Testis (tissue), 3 donors: Measurements from ENCODE around the gene TRIM37. TPM values are rescaled to one million over a fixed set of nuclear protein-coding genes. Genes with fewer than 3 reads are reported as not detected.
A peak's percentile ranks its signal among the peaks of the same experiment; 100 is the strongest.

ENCODE experiments used
- DNase-seq: peaks from one replicate; pipeline ENCODE4 v3.0.0-alpha.2; 2019
- H3K27ac ChIP-seq, 2 donors: fragments of 200-600 bp; sonication (generic); one replicate each; pipeline ENCODE4 v1.5.1; 2019
- H3K27me3 ChIP-seq: fragments of 200-600 bp; sonication (generic); one replicate; pipeline ENCODE4 v1.5.1; 2019
- H3K36me3 ChIP-seq: fragments of 200-600 bp; sonication (generic); one replicate; pipeline ENCODE4 v1.5.1; 2017; ENCODE audit warnings: low read depth; ENCODE audit errors: missing control alignments
- H3K4me1 ChIP-seq: fragments of 200-600 bp; sonication (generic); one replicate; pipeline ENCODE4 v1.5.1; 2019
- H3K4me3 ChIP-seq, 2 donors: fragments of 200-600 bp; sonication (generic); one replicate each; pipeline ENCODE4 v1.5.1; 2017 to 2019
- H3K9me3 ChIP-seq: fragments of 200-600 bp; sonication (generic); one replicate; pipeline ENCODE4 v1.5.1; 2017
- POLR2A ChIP-seq: fragments of 450-650 bp; IDR thresholded peaks from one replicate; pipeline ENCODE4 v1.6.1; 2017; ENCODE audit warnings: antibody characterized with exemption, mild to moderate bottlenecking, moderate library complexity
- WGBS, 2 donors: methylation state at CpG; one replicate each; pipeline ENCODE4 v1.1.5; 2018; 5-methylcytosine and 5-hydroxymethylcytosine counted together
- intact Hi-C: fragments of 100-400 bp; cut with DNase I; formaldehyde crosslinking; loops from one replicate; pipeline ENCODE4 v1.15.1; 2023; ENCODE audit warnings: low total_unique reads
- polyA plus RNA-seq: library from polyadenylated mRNA; stranded (reverse); fragments of 350-450 nt; fragmentation: Illumina TruSeq; extraction: RNeasy Lipid Tissue Mini Kit (QIAGEN cat#74804); gene quantifications from one replicate; pipeline ENCODE4 v1.2.3, GENCODE V29; 2014; ENCODE audit warnings: low read depth, low replicate concordance; ENCODE audit not compliant: insufficient read depth
- total RNA-seq, 2 donors: library from RNA; depleted of rRNA; stranded (reverse); fragments of >200 nt; gene quantifications; one replicate each; pipeline ENCODE4 v1.2.3, GENCODE V29; 2016
- TF ChIP-seq, protein P1 (sequence below), 3 experiments: fragments of 450-650 bp in 2 of 3; fragments of 200-600 bp in 1 of 3; sonication (generic) in 1 of 3; IDR thresholded peaks; one replicate each; pipeline ENCODE4 v1.5.1; 2016 to 2019; ENCODE audit warnings: antibody characterized with exemption in 3 of 3, mild to moderate bottlenecking in 2 of 3, moderate library complexity in 1 of 3

The TRIM37 gene
- total and polyA plus RNA-seq, 3 donors from 2014 or later = 98.5 to 149 (median 119) TPM

DNA sequence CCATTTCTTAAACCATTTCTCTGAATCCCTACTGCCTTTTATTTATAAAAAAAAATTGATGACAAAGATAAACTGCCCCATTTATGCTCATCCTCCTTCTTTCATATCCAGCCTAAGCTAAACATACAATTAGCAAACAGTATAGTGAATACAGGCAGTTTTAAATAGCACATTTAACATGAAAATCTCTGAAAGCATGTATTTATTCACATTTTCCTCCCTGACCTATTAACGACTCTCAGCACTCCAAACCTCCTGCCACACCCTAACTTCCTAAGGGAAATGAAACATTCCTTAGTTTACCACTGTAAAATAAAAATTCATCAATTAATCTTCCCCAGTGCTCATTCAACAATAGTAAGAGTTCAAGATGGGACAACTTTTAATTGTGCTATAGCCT is 56.9 kb downstream of the TRIM37 start:
- no peaks in the 10 kb centered on the region for H3K27me3 ChIP-seq
- 65 to 84% methylated on average over 1 of the region's 1 CpG for WGBS, 2 donors
- DNase-seq = no peak
- no peaks in the 10 kb centered on the region for H3K36me3 ChIP-seq
- no peak for TF ChIP-seq POLR2A
- TF ChIP-seq, protein P1, sequence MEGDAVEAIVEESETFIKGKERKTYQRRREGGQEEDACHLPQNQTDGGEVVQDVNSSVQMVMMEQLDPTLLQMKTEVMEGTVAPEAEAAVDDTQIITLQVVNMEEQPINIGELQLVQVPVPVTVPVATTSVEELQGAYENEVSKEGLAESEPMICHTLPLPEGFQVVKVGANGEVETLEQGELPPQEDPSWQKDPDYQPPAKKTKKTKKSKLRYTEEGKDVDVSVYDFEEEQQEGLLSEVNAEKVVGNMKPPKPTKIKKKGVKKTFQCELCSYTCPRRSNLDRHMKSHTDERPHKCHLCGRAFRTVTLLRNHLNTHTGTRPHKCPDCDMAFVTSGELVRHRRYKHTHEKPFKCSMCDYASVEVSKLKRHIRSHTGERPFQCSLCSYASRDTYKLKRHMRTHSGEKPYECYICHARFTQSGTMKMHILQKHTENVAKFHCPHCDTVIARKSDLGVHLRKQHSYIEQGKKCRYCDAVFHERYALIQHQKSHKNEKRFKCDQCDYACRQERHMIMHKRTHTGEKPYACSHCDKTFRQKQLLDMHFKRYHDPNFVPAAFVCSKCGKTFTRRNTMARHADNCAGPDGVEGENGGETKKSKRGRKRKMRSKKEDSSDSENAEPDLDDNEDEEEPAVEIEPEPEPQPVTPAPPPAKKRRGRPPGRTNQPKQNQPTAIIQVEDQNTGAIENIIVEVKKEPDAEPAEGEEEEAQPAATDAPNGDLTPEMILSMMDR (IDR thresholded peaks at IDR 0.05) = no peak
- intact Hi-C loops = no loop called here
- no peaks in the 10 kb centered on the region for H3K9me3 ChIP-seq
- no peaks in the 10 kb centered on the region for H3K4me1 ChIP-seq
- no peak overlapping the region for H3K4me3 ChIP-seq
- no peak overlapping the region for H3K27ac ChIP-seq

DNA sequence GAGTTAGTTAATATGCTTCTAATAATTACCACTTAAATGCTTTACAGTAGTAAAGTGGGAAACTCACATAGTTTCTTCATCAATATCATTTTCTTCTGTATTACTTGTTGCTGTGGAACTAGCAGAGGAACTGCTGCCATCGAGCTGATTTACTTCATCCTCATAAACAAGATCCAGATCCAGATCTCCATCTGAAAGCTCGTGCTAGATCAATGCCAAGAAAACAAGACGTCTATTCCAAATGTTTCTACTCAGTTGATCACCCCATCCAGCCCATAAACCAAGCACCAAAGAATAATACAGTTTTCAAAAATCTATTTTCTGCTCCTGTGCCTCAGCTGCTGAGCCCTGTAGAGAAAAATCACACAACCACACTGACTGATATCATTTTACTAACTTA is 59.1 kb downstream of the TRIM37 start:
- Histone ChIP-seq H3K4me1 (no peaks in the 10 kb centered on the region), H3K9me3 (no peaks in the 10 kb centered on the region), H3K4me3 (no peak overlapping the region), H3K36me3 (no peaks in the 10 kb centered on the region), H3K27me3 (no peaks in the 10 kb centered on the region), H3K27ac (no peak overlapping the region)
- intact Hi-C loops = no loop called here
- no peak for DNase-seq
- TF ChIP-seq, protein P1 (IDR thresholded peaks at IDR 0.05) = no peak
- no peak for TF ChIP-seq POLR2A
- WGBS, 2 donors = 64 to 70% methylated on average over 3 of the region's 3 CpGs

- Histone ChIP-seq H3K36me3 (no peaks in the 10 kb centered on the region), H3K4me1 (no peaks in the 10 kb centered on the region), H3K27ac (no peak overlapping the region), H3K27me3 (no peaks in the 10 kb centered on the region), H3K4me3 (no peak overlapping the region), H3K9me3 (no peaks in the 10 kb centered on the region)
- DNase-seq = no peak
- intact Hi-C loops = no loop called here
- WGBS, 2 donors = 76 to 80% methylated on average over 4 of the region's 4 CpGs
- TF ChIP-seq POLR2A = no peak
- TF ChIP-seq, protein P1 (IDR thresholded peaks at IDR 0.05) = no peak
These were observed 60.5 kb downstream of the TRIM37 start for GRCh38 chr17:59046192-59046591.

DNA sequence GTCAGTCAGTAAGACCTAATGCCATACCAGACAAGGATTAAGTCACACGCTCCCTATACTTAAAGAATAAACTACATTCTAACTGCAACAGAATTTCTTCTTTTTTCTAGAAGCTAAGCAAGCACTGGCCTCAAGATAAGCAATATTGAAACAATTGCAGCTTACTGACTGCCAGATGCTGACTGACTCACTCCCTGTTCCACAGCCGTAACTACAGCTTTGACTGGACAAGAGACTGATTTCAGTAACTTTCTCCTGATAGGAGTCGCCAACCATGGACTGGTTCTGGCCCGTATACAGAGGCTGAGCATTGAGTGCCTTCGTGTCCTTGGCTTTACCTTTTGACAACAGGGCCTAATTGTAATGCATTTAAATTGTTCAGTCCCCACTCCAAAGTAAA is 67.9 kb downstream of the TRIM37 start:
- H3K4me1 ChIP-seq = peaks cover 10% of the 10 kb centered on the region
- 68 to 73% methylated on average over 5 of the region's 5 CpGs for WGBS, 2 donors
- peak; percentile 79 for DNase-seq
- intact Hi-C loops = no loop called here
- TF ChIP-seq, protein P1 (IDR thresholded peaks at IDR 0.05) = no peak
- no peak for TF ChIP-seq POLR2A
- peak overlapping the region; percentile 57 to 58 for H3K27ac ChIP-seq
- H3K36me3 ChIP-seq = no peaks in the 10 kb centered on the region
- no peak overlapping the region for H3K4me3 ChIP-seq
- H3K9me3 ChIP-seq = no peaks in the 10 kb centered on the region
- H3K27me3 ChIP-seq = no peaks in the 10 kb centered on the region

- Histone ChIP-seq H3K4me1 (peaks cover 10% of the 10 kb centered on the region), H3K27me3 (no peaks in the 10 kb centered on the region), H3K36me3 (no peaks in the 10 kb centered on the region), H3K4me3 (no peak overlapping the region), H3K27ac (peak overlapping the region; percentile 57 to 58), H3K9me3 (no peaks in the 10 kb centered on the region)
- intact Hi-C loops = no loop called here
- no peak for TF ChIP-seq POLR2A
- TF ChIP-seq, protein P1 (IDR thresholded peaks at IDR 0.05) = no peak
- no peak for DNase-seq
These were observed 68.7 kb downstream of the TRIM37 start for GRCh38 chr17:59037960-59038359.
